CD14-positive monocyte (primary cell): ENCODE data around the gene KRT32. TPM values are rescaled to one million over a fixed set of nuclear protein-coding genes. Genes with fewer than 3 reads are reported as not detected.

ENCODE experiments used
- DNase-seq, 3 donors: peaks; one replicate each; pipeline ENCODE4 v3.0.0-alpha.2; 2011 to 2022
- H2AFZ ChIP-seq: 2 replicates; pipeline ENCODE4 v1.6.0; 2012; ENCODE audit warnings: mild to moderate bottlenecking, low read depth, low read length, inconsistent platforms; ENCODE audit not compliant: insufficient read depth, poor library complexity, severe bottlenecking
- H3K27ac ChIP-seq, 2 donors: 1 replicate in 1 of 2; 2 replicates in 1 of 2; pipeline ENCODE4 v1.5.1; 2012 to 2013; ENCODE audit warnings: low read length in 2 of 2, control low read depth in 1 of 2, inconsistent platforms in 1 of 2, low read depth in 1 of 2, mild to moderate bottlenecking in 1 of 2
- H3K27me3 ChIP-seq, 2 donors: one replicate each; pipeline versions ENCODE4 v1.6.0 to v1.6.1; 2011 to 2013; ENCODE audit warnings: low read length in 2 of 2; ENCODE audit not compliant: control insufficient read depth in 2 of 2, insufficient read depth in 2 of 2
- H3K36me3 ChIP-seq, 2 donors: replicated peaks in 1 of 2; 1 replicate in 1 of 2; 2 replicates in 1 of 2; pipeline versions ENCODE4 v1.5.1 to v1.6.1; 2012 to 2013; ENCODE audit warnings: low read length in 2 of 2, control low read depth in 1 of 2, inconsistent platforms in 1 of 2, mild to moderate bottlenecking in 1 of 2; ENCODE audit not compliant: insufficient read depth in 2 of 2, control insufficient read depth in 1 of 2
- H3K4me1 ChIP-seq, 2 donors: 1 replicate in 1 of 2; 2 replicates in 1 of 2; pipeline versions ENCODE4 v1.5.1 to v1.6.1; 2012 to 2013; ENCODE audit warnings: low read length in 2 of 2, control low read depth in 1 of 2, inconsistent platforms in 1 of 2, mild to moderate bottlenecking in 1 of 2, moderate library complexity in 1 of 2; ENCODE audit not compliant: insufficient read depth in 2 of 2, control insufficient read depth in 1 of 2
- H3K4me2 ChIP-seq: replicated peaks from 2 replicates; pipeline ENCODE3; 2012; ENCODE audit warnings: low read length, moderate library complexity, mild to moderate bottlenecking; ENCODE audit not compliant: poor library complexity, severe bottlenecking; ENCODE audit errors: extremely low read depth
- H3K4me3 ChIP-seq, 3 experiments: fragments of 200-600 bp in 1 of 3; sonication (generic) in 1 of 3; replicated peaks in 1 of 3; 1 replicate in 2 of 3; 2 replicates in 1 of 3; pipeline ENCODE4 v1.5.1; 2011 to 2013; ENCODE audit warnings: low read length in 3 of 3, mild to moderate bottlenecking in 3 of 3, control low read depth in 2 of 3, low read depth in 2 of 3, inconsistent platforms in 1 of 3, moderate library complexity in 1 of 3
- H3K79me2 ChIP-seq: 2 replicates; pipeline ENCODE4 v1.6.0; 2012; ENCODE audit warnings: mild to moderate bottlenecking, control low read depth, inconsistent platforms, low read length, moderate library complexity; ENCODE audit not compliant: insufficient read depth
- H3K9ac ChIP-seq: 2 replicates; pipeline ENCODE4 v1.6.0; 2017; ENCODE audit warnings: low read length, mild to moderate bottlenecking; ENCODE audit not compliant: insufficient read depth, poor library complexity, severe bottlenecking
- H3K9me3 ChIP-seq, 2 donors: replicated peaks in 1 of 2; 1 replicate in 1 of 2; 2 replicates in 1 of 2; pipeline versions ENCODE4 v1.5.1 to v1.6.1; 2012 to 2013; ENCODE audit warnings: low read length in 2 of 2, control low read depth in 1 of 2; ENCODE audit not compliant: control insufficient read depth in 1 of 2, insufficient read depth in 1 of 2
- H4K20me1 ChIP-seq: 2 replicates; pipeline ENCODE4 v1.6.0; 2012; ENCODE audit warnings: mild to moderate bottlenecking, low read length, control low read depth, moderate library complexity; ENCODE audit not compliant: insufficient read depth
- H3K27ac Mint-ChIP-seq, 7 donors: one replicate each; pipeline ENCODE4 v1.8.0; 2020; ENCODE audit warnings: mild to moderate bottlenecking in 7 of 7, mixed read lengths in 7 of 7, moderate library complexity in 6 of 7, inconsistent platforms in 2 of 7
- H3K27me3 Mint-ChIP-seq, 3 donors: one replicate each; pipeline ENCODE4 v1.8.0; 2021 to 2022; ENCODE audit warnings: low read depth in 3 of 3, mild to moderate bottlenecking in 3 of 3, mixed read lengths in 3 of 3, moderate library complexity in 3 of 3, inconsistent platforms in 1 of 3
- H3K36me3 Mint-ChIP-seq, 2 donors: one replicate each; pipeline ENCODE4 v1.8.0; 2020; ENCODE audit warnings: mixed read lengths in 2 of 2, inconsistent platforms in 1 of 2, mild to moderate bottlenecking in 1 of 2
- H3K4me1 Mint-ChIP-seq: one replicate; pipeline ENCODE4 v1.8.0; 2020; ENCODE audit warnings: mild to moderate bottlenecking, mixed read lengths
- H3K4me3 Mint-ChIP-seq, 2 donors: one replicate each; pipeline ENCODE4 v1.8.0; 2020; ENCODE audit warnings: mild to moderate bottlenecking in 2 of 2, mixed read lengths in 2 of 2, moderate library complexity in 1 of 2
- H3K9me3 Mint-ChIP-seq, 7 donors: one replicate each; pipeline ENCODE4 v1.8.0; 2020 to 2022; ENCODE audit warnings: mixed read lengths in 7 of 7, mild to moderate bottlenecking in 6 of 7, moderate library complexity in 6 of 7, inconsistent platforms in 2 of 7
- WGBS: methylation state at CpG from one replicate; pipeline ENCODE4 v1.1.5; 2013; ENCODE audit warnings: missing lambda C conversion rate; ENCODE audit not compliant: insufficient coverage; 5-methylcytosine and 5-hydroxymethylcytosine counted together
- intact Hi-C, 2 donors: fragments of 100-400 bp; cut with micrococcal nuclease; formaldehyde crosslinking; loops; one replicate each; pipeline versions ENCODE4 v1.15.0 to v1.15.1; 2023
- polyA minus RNA-seq: library from RNA; depleted of rRNA, polyadenylated mRNA; stranded (reverse); fragments of >200 nt; gene quantifications from 2 replicates; pipeline ENCODE4 v1.2.3, GENCODE V29; 2012
- polyA plus RNA-seq, 3 donors: library from polyadenylated mRNA; depleted of rRNA in 1 of 3; unstranded in 2 of 3; stranded (reverse) in 1 of 3; fragments of 300-500 nt in 2 of 3; fragments of >200 nt in 1 of 3; fragmentation: Illumina TruSeq in 2 of 3; gene quantifications; 1 replicate in 2 of 3; 2 replicates in 1 of 3; pipeline ENCODE4 v1.2.3, GENCODE V29; 2012 to 2021
- total RNA-seq, 12 experiments: library from RNA in 1 of 12; stranded (reverse) in 1 of 12; fragments of 120-200 nt in 1 of 12; gene quantifications; one replicate each; pipeline ENCODE4 v1.2.4 and lab custom pipeline; 2013 to 2026; ENCODE audit warnings: mixed read lengths in 6 of 12, inconsistent platforms in 1 of 12
- TF ChIP-seq, protein P1 (sequence below): fragments of 200-600 bp; IDR thresholded peaks from one replicate; pipeline ENCODE4 v1.8.0; 2022; ENCODE audit warnings: antibody characterized with exemption, mild to moderate bottlenecking

The KRT32 gene
- total RNA-seq (2013): not detected
- not detected for polyA plus RNA-seq
- not detected in 2 replicates for polyA minus RNA-seq
- total RNA-seq (lab: John Stamatoyannopoulos, UW): 0 to 0.46 (median 0) reads per million in 11 experiments

DNA sequence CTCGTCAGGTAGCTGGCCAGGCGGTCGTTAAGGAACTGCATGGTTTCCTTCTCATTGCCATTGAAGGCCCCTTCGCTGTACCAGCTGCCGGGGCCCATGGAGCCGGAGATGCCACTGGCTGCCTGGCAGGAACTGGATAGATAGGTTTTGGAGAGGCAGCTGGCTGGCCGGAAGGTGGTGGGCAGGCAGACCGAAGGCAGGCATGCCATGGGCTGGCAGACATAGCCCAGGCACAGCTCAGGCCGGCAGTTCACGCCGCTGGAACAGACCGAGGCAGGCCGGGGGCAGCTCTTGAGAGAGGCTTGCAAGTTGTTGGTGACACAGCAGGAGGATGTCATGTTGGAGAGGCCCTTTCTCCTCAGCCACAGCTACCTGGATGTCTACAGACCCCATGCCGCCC, at the start of gene KRT32:
TSS of gene KRT32 (minus strand) at position 399 of the 400 bp plus-strand sequence. CDS start at position 338, 61 bp downstream.
- H3K4me2 ChIP-seq: no peak within 1 kb of the TSS
- intact Hi-C loops: no loop called here
- H3K9me3 ChIP-seq: no peaks in the 10 kb centered on the region
- H3K27me3 ChIP-seq: peaks cover 0 to 3% of the 10 kb centered on the region in 2 donors
- peaks cover 6 to 19% (median 11%) of the 10 kb centered on the region in 3 donors for H3K27me3 Mint-ChIP-seq
- H3K27ac ChIP-seq: no peak within 1 kb of the TSS
- H3K27ac Mint-ChIP-seq: peak within 1 kb of the TSS in 2 of 7 donors; percentile 25 to 33
- H4K20me1 ChIP-seq: no peaks in the 10 kb centered on the region
- no peaks in the 10 kb centered on the region for H3K79me2 ChIP-seq
- no peak within 1 kb of the TSS for H2AFZ ChIP-seq
- TF ChIP-seq, protein P1, sequence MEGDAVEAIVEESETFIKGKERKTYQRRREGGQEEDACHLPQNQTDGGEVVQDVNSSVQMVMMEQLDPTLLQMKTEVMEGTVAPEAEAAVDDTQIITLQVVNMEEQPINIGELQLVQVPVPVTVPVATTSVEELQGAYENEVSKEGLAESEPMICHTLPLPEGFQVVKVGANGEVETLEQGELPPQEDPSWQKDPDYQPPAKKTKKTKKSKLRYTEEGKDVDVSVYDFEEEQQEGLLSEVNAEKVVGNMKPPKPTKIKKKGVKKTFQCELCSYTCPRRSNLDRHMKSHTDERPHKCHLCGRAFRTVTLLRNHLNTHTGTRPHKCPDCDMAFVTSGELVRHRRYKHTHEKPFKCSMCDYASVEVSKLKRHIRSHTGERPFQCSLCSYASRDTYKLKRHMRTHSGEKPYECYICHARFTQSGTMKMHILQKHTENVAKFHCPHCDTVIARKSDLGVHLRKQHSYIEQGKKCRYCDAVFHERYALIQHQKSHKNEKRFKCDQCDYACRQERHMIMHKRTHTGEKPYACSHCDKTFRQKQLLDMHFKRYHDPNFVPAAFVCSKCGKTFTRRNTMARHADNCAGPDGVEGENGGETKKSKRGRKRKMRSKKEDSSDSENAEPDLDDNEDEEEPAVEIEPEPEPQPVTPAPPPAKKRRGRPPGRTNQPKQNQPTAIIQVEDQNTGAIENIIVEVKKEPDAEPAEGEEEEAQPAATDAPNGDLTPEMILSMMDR: no peak
- H3K4me1 ChIP-seq: no peaks in the 10 kb centered on the region
- no peaks in the 10 kb centered on the region for H3K36me3 Mint-ChIP-seq
- no peak within 1 kb of the TSS for H3K9ac ChIP-seq
- H3K36me3 ChIP-seq: no peaks in the 10 kb centered on the region
- no peak within 1 kb of the TSS for H3K4me3 Mint-ChIP-seq
- peaks cover 0 to 15% (median 2%) of the 10 kb centered on the region in 7 donors for H3K9me3 Mint-ChIP-seq
- H3K4me3 ChIP-seq: no peak within 1 kb of the TSS
- DNase-seq: no peak
- 91% methylated on average over 12 of the region's 14 CpGs for WGBS
- no peaks in the 10 kb centered on the region for H3K4me1 Mint-ChIP-seq

DNA sequence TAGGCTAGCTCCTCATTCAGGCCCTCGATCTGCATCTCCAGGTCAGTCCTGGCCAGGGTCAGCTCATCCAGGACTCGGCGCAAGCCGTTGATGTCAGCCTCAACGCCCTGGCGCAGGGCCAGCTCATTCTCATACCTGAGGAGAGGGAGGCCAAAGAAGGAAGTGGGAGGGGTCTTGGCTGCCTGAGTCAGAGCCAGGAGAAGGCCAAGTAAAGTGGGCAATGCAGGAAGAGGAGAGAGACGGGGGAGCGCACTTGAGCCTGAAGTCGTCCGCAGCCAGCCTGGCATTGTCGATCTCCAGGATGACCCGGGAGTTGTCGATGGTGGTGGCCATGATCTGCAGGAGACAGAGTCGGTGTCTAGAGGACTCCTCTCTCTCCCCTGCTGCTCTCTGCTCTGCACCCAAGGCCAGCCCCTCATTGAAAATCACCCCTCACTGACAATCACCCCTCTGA, 49.7 kb upstream of the KRT32 start:
- no peaks in the 10 kb centered on the region for H3K9me3 ChIP-seq
- H3K4me1 ChIP-seq: peaks cover 26 to 27% of the 10 kb centered on the region in 2 donors
- H3K79me2 ChIP-seq: no peaks in the 10 kb centered on the region
- no peaks in the 10 kb centered on the region for H3K9me3 Mint-ChIP-seq
- no peak overlapping the region for H3K4me3 Mint-ChIP-seq
- TF ChIP-seq, protein P1: no peak
- H3K27ac Mint-ChIP-seq: no peak overlapping the region
- peaks cover 4 to 8% (median 8%) of the 10 kb centered on the region in 3 donors for H3K27me3 Mint-ChIP-seq
- H3K4me1 Mint-ChIP-seq: peaks cover 24% of the 10 kb centered on the region
- DNase-seq: no peak
- H3K27ac ChIP-seq: no peak overlapping the region
- H3K36me3 Mint-ChIP-seq: no peaks in the 10 kb centered on the region
- no peak overlapping the region for H3K4me2 ChIP-seq
- H3K27me3 ChIP-seq: no peaks in the 10 kb centered on the region
- H2AFZ ChIP-seq: no peak overlapping the region
- 92% methylated on average over 12 of the region's 14 CpGs for WGBS
- H3K4me3 ChIP-seq: no peak overlapping the region
- intact Hi-C loops: no loop called here
- H4K20me1 ChIP-seq: no peaks in the 10 kb centered on the region
- no peak overlapping the region for H3K9ac ChIP-seq
- H3K36me3 ChIP-seq: no peaks in the 10 kb centered on the region
